NCI-H187 treated with DMSO at 0.1 percent for 48 hours (cell line): ENCODE results near the gene DPP6.
"Not testable (repeated sequence)": the region's sequence is repeated elsewhere in the genome, so short reads cannot be mapped to it uniquely, and the experiment has no call there.

Experiments
- DNase-seq: peaks from one replicate; lab custom pipeline; 2025; lab: John Stamatoyannopoulos, UW

Gene DPP6

GRCh38 chr7:154656618-154657017 is 604.4 kb downstream of the DPP6 start:
- DNase-seq, result no peak

DNA sequence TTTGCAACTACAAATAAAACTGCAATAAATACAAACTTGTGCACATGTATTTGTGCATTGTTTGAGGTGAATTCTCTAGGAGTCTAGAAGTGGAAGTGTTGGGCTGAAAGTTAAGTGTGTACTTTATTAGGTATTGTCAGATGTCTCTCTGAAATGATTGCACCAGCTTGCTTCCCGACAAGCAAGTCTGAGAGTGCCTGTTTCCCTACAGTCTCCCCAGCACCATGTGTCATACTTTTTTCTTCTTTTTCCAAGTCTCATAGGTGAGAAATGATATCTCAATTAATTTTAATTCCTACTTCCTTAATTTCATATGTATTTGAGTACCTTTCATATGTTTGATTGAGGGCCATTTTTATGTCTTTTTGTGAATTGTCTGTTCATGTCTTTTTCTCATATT is 614.6 kb downstream of the DPP6 start:
- no peak for DNase-seq

GRCh38 chr7:154672659-154673415 is 620.6 kb downstream of the DPP6 start:
- no peak for DNase-seq

GRCh38 chr7:154674191-154674590 is 622.0 kb downstream of the DPP6 start:
- no peak for DNase-seq

DNA sequence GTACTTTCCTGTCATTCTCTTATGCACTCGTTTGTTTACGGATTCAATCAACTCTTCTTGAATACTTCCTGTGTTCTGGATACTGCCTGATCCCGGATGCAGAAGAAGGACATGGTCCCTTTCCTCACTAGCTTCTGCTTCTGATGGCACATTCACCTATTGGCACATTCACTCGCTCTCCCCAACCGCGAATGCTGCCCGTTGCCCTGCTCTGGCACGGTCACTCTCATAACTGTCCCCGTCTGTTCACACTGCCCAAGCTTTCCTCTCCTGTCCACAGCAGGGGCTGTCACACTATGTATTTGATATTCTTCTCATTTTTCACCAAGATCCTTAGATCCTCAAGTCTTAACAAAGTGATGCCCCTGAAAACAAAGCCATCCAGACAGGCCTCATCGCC is 623.4 kb downstream of the DPP6 start:
- DNase-seq, result no peak

- not testable (repeated sequence) for DNase-seq
These were observed 623.8 kb downstream of the DPP6 start for GRCh38 chr7:154676033-154676421.

DNA sequence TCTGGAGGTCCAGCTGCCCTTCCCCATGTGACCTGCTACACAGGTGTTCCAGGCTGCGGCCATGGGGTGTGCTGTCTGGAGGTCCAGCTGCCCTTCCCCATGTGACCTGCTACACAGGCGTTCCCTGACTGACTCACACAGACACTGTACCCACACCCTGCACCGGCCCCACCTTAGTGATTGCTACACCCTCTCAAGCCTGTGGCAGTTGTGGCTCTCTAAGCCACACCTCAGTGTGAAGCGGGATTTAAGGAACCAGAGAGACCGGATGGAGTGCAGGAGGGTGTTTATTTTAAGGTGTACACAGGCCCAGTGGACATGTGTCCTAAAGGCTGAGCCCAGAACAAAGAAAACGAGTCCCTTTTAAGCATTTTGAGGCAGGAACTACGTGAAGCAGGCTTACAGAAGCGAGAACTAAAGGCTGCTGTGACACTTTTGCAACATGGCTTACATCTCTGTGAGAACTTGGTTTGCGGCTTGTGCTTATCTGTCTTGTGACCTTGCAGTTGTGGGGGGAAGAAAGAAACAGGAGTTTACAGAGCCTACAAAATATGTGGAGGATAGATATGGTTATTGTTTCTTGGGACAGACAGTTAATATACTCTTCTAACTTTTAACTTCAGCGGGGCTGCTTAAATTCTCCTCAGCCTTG is 624.4 kb downstream of the DPP6 start:
- DNase-seq, result no peak

- no peak for DNase-seq
These were observed 625.3 kb downstream of the DPP6 start for GRCh38 chr7:154677454-154677853.

DNA sequence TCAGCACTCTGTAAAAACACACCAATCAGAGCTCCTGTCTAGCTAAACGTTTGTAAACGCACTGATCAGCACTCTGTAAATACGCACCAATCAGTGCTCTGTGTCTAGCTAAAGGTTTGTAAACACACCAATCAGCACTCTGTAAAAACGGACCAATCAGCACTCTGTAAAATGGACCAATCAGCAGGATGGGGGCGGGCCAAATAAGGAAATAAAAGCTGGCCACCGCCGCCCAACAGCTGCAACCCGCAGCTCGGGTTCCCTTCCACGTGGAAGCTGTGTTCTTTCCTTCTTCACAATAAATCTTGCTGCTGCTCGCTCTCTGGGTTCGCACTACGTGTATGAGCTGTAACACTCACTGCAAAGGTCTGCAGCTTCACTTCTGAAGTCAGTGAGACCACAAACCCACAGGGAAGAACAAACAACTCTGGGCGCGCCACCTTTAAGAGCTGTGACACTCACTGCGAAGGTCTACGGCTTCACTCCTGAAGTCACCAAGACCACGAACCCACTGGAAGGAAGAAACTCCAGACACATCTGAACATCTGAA is 625.9 kb downstream of the DPP6 start:
- not testable (repeated sequence) for DNase-seq

GRCh38 chr7:154679379-154680053 is 627.3 kb downstream of the DPP6 start:
- no peak for DNase-seq

DNA sequence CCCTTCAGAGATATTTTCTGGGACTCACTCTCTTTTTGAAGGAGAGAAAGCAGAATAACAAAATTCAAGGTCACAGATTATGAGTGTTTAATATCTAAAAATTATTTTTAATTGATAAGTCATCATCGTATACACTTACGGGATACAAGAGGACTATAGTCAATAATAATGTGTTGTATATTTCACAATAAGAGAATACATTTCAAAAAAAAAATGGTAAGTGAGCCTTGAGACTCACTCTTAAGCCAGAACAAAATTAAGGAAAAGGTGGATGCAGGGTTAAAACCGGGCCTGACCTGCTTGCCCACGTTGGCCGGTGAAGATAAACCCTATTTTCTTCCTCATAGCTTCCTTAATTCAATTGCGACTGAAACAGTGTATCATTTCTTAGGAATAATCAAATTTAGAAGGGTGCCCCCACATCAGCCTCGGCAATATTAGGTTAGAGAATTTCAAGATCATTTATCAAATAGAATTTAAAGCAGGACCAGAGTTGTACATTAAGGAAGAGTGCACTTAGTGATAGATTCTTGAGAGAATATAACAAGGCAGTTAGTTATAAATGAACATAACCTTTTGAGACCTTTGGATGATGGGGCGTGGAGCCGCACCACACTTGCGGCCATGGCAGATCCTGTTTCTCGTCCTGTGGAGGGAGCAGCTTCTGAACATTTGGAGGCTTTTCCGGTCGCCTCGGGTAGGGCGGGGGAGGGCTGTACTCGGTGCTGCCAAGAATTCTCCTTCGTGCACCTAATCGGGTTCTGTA is 628.9 kb downstream of the DPP6 start:
- no peak for DNase-seq

- no peak for DNase-seq
These were observed 629.8 kb downstream of the DPP6 start for GRCh38 chr7:154682003-154682402.

GRCh38 chr7:154684666-154685563 is 632.7 kb downstream of the DPP6 start:
- DNase-seq, result no peak

DNA sequence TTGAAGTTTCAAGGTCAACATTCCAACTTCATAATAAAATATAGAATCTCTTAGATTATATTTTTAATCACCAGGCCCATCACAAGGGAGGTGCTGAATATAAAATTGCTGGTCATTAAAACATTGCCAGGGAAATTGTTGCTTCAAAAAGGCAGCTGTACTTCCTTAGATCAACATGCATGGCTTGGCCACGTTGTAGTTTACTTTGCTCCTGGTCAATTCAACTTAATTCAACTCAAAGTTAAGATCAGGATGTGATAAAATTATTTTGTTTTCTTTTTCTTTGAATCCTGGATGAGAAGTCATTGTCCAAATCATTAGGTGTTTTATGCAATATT is 633.3 kb downstream of the DPP6 start:
- DNase-seq, result no peak

GRCh38 chr7:154686305-154686704 is 634.1 kb downstream of the DPP6 start:
- DNase-seq, result no peak

- DNase-seq, result no peak
These were observed 636.8 kb downstream of the DPP6 start for GRCh38 chr7:154688952-154689351.

- no peak for DNase-seq
These were observed 638.2 kb downstream of the DPP6 start for GRCh38 chr7:154690411-154690810.

DNA sequence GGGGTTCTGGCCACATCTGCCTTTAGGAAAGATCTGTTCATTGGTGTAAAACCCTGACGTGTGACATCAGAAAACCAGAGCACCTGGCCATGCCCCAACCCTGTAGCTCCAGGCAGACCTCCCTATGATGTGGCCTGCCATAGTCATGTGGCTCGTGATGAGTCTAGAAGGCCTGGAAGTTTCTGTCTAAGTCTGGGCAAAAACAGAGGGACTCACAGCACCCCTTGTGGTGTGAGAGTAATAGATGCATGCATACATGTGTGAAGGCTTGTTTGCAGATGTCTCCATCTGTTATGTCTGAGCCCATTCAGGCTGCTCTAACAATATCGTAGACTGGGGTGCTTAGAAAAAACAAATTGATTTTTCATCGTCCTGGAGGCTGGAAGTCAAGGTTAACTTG is 641.5 kb downstream of the DPP6 start:
- DNase-seq, result no peak

DNA sequence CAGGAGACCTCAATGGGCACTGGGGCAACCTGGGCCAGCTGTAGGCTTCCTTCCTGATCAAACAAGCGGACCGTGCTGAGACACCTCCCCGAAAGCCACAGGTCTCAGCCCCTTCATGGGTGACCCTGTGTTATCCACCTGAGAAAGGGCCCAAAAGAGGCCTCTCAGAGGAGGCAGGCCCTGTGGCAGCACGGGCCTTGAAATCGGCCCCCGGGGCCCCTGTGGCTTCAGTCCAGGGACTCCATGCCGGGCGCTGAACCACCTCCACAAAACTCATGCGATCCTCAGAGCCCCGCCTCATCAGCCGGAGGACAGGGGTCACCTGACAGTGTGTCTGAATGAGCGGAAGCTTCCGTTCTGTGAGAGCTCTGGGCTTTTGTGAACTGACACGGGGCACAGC is 643.6 kb downstream of the DPP6 start:
- DNase-seq, result no peak

DNA sequence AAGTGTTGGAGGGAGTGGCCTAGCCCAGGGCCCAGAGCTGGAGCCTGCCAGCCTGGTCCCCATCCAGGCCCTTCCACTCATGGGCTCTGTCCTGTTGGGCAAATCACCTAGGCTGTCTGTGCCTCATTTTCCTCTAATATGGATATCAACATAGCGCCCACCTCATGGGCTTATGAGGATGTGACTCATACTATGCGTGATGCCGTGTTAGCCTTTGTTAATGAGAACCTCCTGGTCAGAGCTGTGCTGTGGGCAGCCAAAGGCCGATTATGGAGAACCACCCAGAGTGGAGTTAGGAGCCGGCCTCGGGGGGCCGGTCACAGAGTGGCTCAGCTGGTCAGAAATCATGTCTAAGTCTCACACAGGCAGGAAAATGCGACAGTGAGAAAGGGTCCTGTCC is 644.4 kb downstream of the DPP6 start:
- DNase-seq, result no peak

GRCh38 chr7:154698726-154699291 is 646.6 kb downstream of the DPP6 start:
- no peak for DNase-seq
